ENCODE results near the gene BBS2. TPM values are rescaled to one million over a fixed set of nuclear protein-coding genes. Genes with fewer than 3 reads are reported as not detected.

BBS2 gene
- total and polyA plus RNA-seq, 2 of the 13 experiments (the other 11 are each of a cell fraction or from before 2014, with no cell fraction given), result 59.7 to 68.3 TPM

GRCh38 chr16:56551796-56552738, 32.2 kb upstream of the BBS2 start (continued):
- TF ChIP-seq, protein P1, sequence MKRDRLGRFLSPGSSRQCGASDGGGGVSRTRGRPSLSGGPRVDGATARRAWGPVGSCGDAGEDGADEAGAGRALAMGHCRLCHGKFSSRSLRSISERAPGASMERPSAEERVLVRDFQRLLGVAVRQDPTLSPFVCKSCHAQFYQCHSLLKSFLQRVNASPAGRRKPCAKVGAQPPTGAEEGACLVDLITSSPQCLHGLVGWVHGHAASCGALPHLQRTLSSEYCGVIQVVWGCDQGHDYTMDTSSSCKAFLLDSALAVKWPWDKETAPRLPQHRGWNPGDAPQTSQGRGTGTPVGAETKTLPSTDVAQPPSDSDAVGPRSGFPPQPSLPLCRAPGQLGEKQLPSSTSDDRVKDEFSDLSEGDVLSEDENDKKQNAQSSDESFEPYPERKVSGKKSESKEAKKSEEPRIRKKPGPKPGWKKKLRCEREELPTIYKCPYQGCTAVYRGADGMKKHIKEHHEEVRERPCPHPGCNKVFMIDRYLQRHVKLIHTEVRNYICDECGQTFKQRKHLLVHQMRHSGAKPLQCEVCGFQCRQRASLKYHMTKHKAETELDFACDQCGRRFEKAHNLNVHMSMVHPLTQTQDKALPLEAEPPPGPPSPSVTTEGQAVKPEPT (CRISPR knock-in tag; IDR thresholded peaks at IDR 0.05; ENCODE audit: low read depth), result no peak
- TF ChIP-seq SP1 (IDR thresholded peaks at IDR 0.05), result no peak
- no peak for TF ChIP-seq SP1 (CRISPR knock-in tag; IDR thresholded peaks at IDR 0.05)
- no peak for TF ChIP-seq TOPORS (CRISPR knock-in tag; IDR thresholded peaks at IDR 0.05)
- 0 out of 2 replicates have a peak, but pooled peaks have one; percentile 53 for TF ChIP-seq CBX5 (CRISPR knock-in tag; IDR thresholded peaks at IDR 0.05; ENCODE audit: borderline replicate concordance)
- no peak for TF ChIP-seq ZFP41 (CRISPR knock-in tag; IDR thresholded peaks at IDR 0.05; ENCODE audit: borderline replicate concordance)
- no peak for TF ChIP-seq ZNF138 (CRISPR knock-in tag; IDR thresholded peaks at IDR 0.05; ENCODE audit: low read depth)
- no peak for TF ChIP-seq DBP (CRISPR knock-in tag; IDR thresholded peaks at IDR 0.05; ENCODE audit: not compliant biosample characterization)
- TF ChIP-seq CBX1 (IDR thresholded peaks at IDR 0.05; ENCODE audit: low read depth), result no peak
- TF ChIP-seq ZNF296 (CRISPR knock-in tag; conservative IDR thresholded peaks at IDR 0.05), result no peak
- TF ChIP-seq PHF20 (CRISPR knock-in tag; IDR thresholded peaks at IDR 0.05), result peak; percentile 36; the same call in 1 of the 2 replicates
- TF ChIP-seq ZNF30 (CRISPR knock-in tag; IDR thresholded peaks at IDR 0.05), result no peak
- TF ChIP-seq ARID5B (CRISPR knock-in tag; IDR thresholded peaks at IDR 0.05), result peak; percentile 94
- no peak for TF ChIP-seq ZNF75D (CRISPR knock-in tag; IDR thresholded peaks at IDR 0.05; ENCODE audit: borderline replicate concordance)
- no peak for TF ChIP-seq ZNF83 (CRISPR knock-in tag; IDR thresholded peaks at IDR 0.05; ENCODE audit: borderline replicate concordance)
- no peak for TF ChIP-seq ZNF776 (CRISPR knock-in tag; IDR thresholded peaks at IDR 0.05)
- TF ChIP-seq ZNF350 (CRISPR knock-in tag; IDR thresholded peaks at IDR 0.05; ENCODE audit: borderline replicate concordance, low read depth), result peak; percentile 71; the same call in 1 of the 2 replicates
- no peak for TF ChIP-seq ZNF781 (CRISPR knock-in tag; IDR thresholded peaks at IDR 0.05; ENCODE audit: borderline replicate concordance, not compliant biosample characterization)
- no peak for TF ChIP-seq ZNF737 (CRISPR knock-in tag; IDR thresholded peaks at IDR 0.05; ENCODE audit: borderline replicate concordance)

Measured in HepG2 (cell line).